Thyroid gland (tissue), 4 donors: ENCODE data around the gene COL20A1. TPM values are rescaled to one million over a fixed set of nuclear protein-coding genes. Genes with fewer than 3 reads are reported as not detected.

Source experiments
- DNase-seq, 2 donors: peaks; one replicate each; pipeline ENCODE4 v3.0.0-alpha.2; 2019
- H3K27ac ChIP-seq, 3 donors: fragments of 200-600 bp; sonication (generic); 1 replicate in 2 of 3; 2 replicates in 1 of 3; pipeline ENCODE4 v1.5.1; 2016 to 2019; ENCODE audit warnings: mild to moderate bottlenecking in 1 of 3, moderate library complexity in 1 of 3
- H3K27me3 ChIP-seq: fragments of 200-600 bp; sonication (generic); one replicate; pipeline ENCODE4 v1.5.1; 2019
- H3K36me3 ChIP-seq, 2 donors: fragments of 200-600 bp; sonication (generic); one replicate each; pipeline ENCODE4 v1.5.1; 2016 to 2019
- H3K4me1 ChIP-seq, 2 donors: fragments of 200-600 bp; sonication (generic); one replicate each; pipeline ENCODE4 v1.5.1; 2017 to 2019
- H3K4me3 ChIP-seq, 3 donors: fragments of 200-600 bp; sonication (generic); replicated peaks in 1 of 3; 1 replicate in 2 of 3; 2 replicates in 1 of 3; pipeline ENCODE4 v1.5.1; 2016; ENCODE audit warnings: mild to moderate bottlenecking in 1 of 3
- H3K9me3 ChIP-seq: fragments of 200-600 bp; sonication (generic); one replicate; pipeline ENCODE4 v1.5.1; 2017
- CTCF ChIP-seq, 6 experiments: fragments of 200-600 bp in 3 of 6; fragments of 450-650 bp in 3 of 6; sonication (generic) in 3 of 6; IDR thresholded peaks; one replicate each; pipeline ENCODE4 v1.5.1; 2016 to 2019; ENCODE audit warnings: antibody characterized with exemption in 6 of 6, mild to moderate bottlenecking in 2 of 6, inconsistent platforms in 1 of 6, moderate library complexity in 1 of 6
- POLR2A ChIP-seq, 2 donors: fragments of 450-650 bp; IDR thresholded peaks; one replicate each; pipeline ENCODE4 v1.6.1; 2017; ENCODE audit warnings: antibody characterized with exemption in 2 of 2, mild to moderate bottlenecking in 2 of 2, moderate library complexity in 1 of 2
- WGBS, 2 donors: methylation state at CpG; one replicate each; pipeline ENCODE4 v1.1.5; 2017; 5-methylcytosine and 5-hydroxymethylcytosine counted together
- intact Hi-C: fragments of 100-400 bp; cut with DNase I; formaldehyde crosslinking; loops from one replicate; pipeline ENCODE4 v1.15.1; 2023
- total RNA-seq, 4 donors: library from RNA; depleted of rRNA; stranded (reverse); fragments of >200 nt; gene quantifications; one replicate each; pipeline ENCODE4 v1.2.3, GENCODE V29; 2016

Gene COL20A1
- total RNA-seq, 4 donors from 2014 or later: 0.13 TPM; not detected in 3

DNA sequence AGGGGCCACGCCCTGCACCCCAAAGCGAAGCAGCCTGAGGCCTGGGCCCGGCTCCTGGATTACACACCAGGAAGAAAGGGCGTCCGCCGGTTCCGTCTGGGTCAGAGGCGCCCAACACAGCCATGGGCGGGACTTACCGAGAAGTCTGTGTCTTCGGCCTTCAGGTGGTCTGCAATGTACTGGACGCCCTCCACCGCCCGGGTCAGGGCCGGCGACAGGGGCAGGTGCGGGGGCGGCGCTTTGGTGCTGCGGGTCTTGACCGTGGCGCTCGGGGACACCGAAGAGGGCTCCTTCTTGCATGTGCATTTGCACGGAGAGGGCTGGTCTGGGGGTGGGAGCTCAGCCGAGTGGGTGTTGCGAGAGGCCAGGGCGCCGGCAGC, 56.5 kb downstream of the COL20A1 start:
- WGBS, 2 donors: 87% methylated on average over 9 of the region's 29 CpGs; no CpG with 5 or more reads in 1 of the 2 donors
- TF ChIP-seq POLR2A (IDR thresholded peaks at IDR 0.05) (no peak), CTCF (IDR thresholded peaks at IDR 0.05) (no peak)
- peaks cover 24 to 35% of the 10 kb centered on the region in 2 donors for H3K4me1 ChIP-seq
- no peaks in the 10 kb centered on the region for H3K27me3 ChIP-seq
- intact Hi-C loops: no loop called here
- no peak overlapping the region for H3K4me3 ChIP-seq
- no peak for DNase-seq
- H3K9me3 ChIP-seq: no peaks in the 10 kb centered on the region
- no peaks in the 10 kb centered on the region for H3K36me3 ChIP-seq
- H3K27ac ChIP-seq: no peak overlapping the region

DNA sequence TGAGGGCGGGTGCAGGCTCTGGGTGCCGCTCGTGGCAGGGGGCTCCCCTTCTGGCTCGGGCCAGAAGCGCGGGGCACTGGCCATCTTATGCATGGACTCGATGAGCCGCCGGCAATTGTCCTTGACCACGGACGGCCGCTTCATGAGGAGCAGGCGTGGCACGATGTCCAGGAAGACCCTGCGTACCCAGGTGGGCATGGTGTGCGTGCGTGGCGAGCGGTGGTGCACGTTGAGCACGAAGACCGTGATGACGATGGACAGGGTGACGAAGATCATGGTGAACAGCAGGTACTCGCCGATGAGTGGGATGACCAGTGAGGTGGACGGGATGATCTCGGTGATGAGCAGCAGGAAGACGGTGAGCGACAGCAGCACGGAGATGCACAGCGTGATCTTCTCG, 57.2 kb downstream of the COL20A1 start:
- Histone ChIP-seq H3K4me1 (peaks cover 24 to 35% of the 10 kb centered on the region in 2 donors), H3K4me3 (no peak overlapping the region), H3K36me3 (no peaks in the 10 kb centered on the region), H3K27ac (no peak overlapping the region), H3K9me3 (no peaks in the 10 kb centered on the region), H3K27me3 (no peaks in the 10 kb centered on the region)
- WGBS, 2 donors: 97 to 98% methylated on average over 32 of the region's 33 CpGs
- intact Hi-C loops: no loop called here
- TF ChIP-seq POLR2A (IDR thresholded peaks at IDR 0.05): no peak
- TF ChIP-seq CTCF (IDR thresholded peaks at IDR 0.05): no peak
- no peak for DNase-seq

- 86 to 87% methylated on average over 41 to 45 of the region's 46 CpGs for WGBS, 2 donors
- H3K27me3 ChIP-seq: no peaks in the 10 kb centered on the region
- intact Hi-C loops: no loop called here
- H3K27ac ChIP-seq: no peak overlapping the region
- no peaks in the 10 kb centered on the region for H3K9me3 ChIP-seq
- H3K4me1 ChIP-seq: peaks cover 21 to 29% of the 10 kb centered on the region in 2 donors
- H3K36me3 ChIP-seq: no peaks in the 10 kb centered on the region
- DNase-seq: no peak
- no peak for TF ChIP-seq CTCF (IDR thresholded peaks at IDR 0.05)
- TF ChIP-seq POLR2A (IDR thresholded peaks at IDR 0.05): no peak
- H3K4me3 ChIP-seq: no peak overlapping the region
Measured at GRCh38 chr20:63350597-63351325, 57.8 kb downstream of the COL20A1 start.

GRCh38 chr20:63351326-63351700, 58.3 kb downstream of the COL20A1 start:
- Histone ChIP-seq H3K4me3 (no peak overlapping the region), H3K4me1 (peaks cover 16 to 24% of the 10 kb centered on the region in 2 donors), H3K36me3 (no peaks in the 10 kb centered on the region), H3K27ac (peak overlapping the region in 1 of 3 donors; percentile 46), H3K9me3 (no peaks in the 10 kb centered on the region), H3K27me3 (no peaks in the 10 kb centered on the region)
- 83 to 86% methylated on average over 10 to 12 of the region's 12 CpGs for WGBS, 2 donors
- no peak for DNase-seq
- intact Hi-C loops: no loop called here
- TF ChIP-seq CTCF (IDR thresholded peaks at IDR 0.05) (no peak), POLR2A (IDR thresholded peaks at IDR 0.05) (no peak)

DNA sequence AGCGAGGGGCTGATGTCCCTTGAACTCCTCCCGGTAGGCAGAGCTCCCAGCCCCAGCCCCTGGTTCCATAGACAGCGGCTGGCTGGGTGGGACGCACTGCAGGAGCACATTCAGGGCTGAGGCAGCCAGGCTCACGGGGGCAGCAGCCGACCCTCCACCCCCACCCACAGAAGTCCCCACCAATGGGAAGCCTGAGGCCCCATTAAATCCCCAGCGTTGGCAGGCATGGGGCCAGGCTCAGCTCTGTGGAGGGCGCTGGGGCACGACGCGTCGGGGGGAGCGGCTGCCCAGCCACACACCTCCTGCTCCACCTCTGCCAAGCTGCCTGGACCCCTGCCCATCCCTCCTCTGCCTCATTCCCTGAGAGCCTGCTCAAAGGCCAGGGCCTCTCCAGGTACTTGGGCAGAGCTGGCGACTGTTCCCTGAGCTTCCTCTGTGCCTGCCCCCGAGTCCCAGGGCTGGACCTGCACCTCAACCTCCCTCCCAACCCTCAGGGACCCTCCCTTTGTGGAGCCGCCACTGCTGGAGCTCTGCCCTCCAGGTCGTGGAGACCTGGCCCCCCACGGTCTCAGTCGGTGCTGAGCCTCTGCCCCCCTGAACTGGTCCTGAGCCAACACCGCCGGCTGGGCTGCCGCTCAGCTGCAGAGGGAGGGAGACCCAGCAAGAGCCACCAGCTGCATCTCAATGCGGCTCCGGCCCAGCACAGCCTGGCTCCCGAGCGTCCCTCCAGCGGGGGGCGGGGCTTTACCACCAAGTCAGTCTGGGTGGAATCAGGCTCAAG, 59.0 kb downstream of the COL20A1 start:
- Histone ChIP-seq H3K9me3 (no peaks in the 10 kb centered on the region), H3K4me3 (no peak overlapping the region), H3K36me3 (no peaks in the 10 kb centered on the region), H3K4me1 (peaks cover 12 to 18% of the 10 kb centered on the region in 2 donors), H3K27ac (peak overlapping the region in 2 of 3 donors; percentile 45 to 68), H3K27me3 (no peaks in the 10 kb centered on the region)
- intact Hi-C loops: no loop called here
- peak; percentile 99 to 100 for DNase-seq
- TF ChIP-seq POLR2A (IDR thresholded peaks at IDR 0.05): peak in 1 of 2 donors; percentile 60
- TF ChIP-seq CTCF (IDR thresholded peaks at IDR 0.05): no peak
- 12 to 13% methylated on average over 6 to 22 of the region's 28 CpGs for WGBS, 2 donors
